Endodermal cell (in vitro differentiated cells): ENCODE results near the gene SLC25A21. TPM values are rescaled to one million over a fixed set of nuclear protein-coding genes. Genes with fewer than 3 reads are reported as not detected.

Experiments
- DNase-seq: peaks from one replicate; pipeline ENCODE4 v3.0.0-alpha.2; 2017
- H3K27ac ChIP-seq: 2 replicates; pipeline ENCODE4 v1.5.1; 2013; ENCODE audit warnings: mild to moderate bottlenecking, low read depth, low read length, moderate library complexity
- H3K27me3 ChIP-seq: 2 replicates; pipeline ENCODE4 v1.6.1; 2013; ENCODE audit warnings: mild to moderate bottlenecking, low read length, moderate library complexity; ENCODE audit not compliant: insufficient read depth, control insufficient read depth, poor library complexity, severe bottlenecking
- H3K36me3 ChIP-seq: 2 replicates; pipeline ENCODE4 v1.7.0; 2013; ENCODE audit warnings: mild to moderate bottlenecking, low read length, moderate library complexity; ENCODE audit not compliant: control insufficient read depth, insufficient read depth
- H3K4me1 ChIP-seq: one replicate; pipeline ENCODE4 v1.7.0; 2013; ENCODE audit warnings: low read length; ENCODE audit not compliant: control insufficient read depth, insufficient read depth
- H3K4me3 ChIP-seq: 2 replicates; pipeline ENCODE4 v1.5.1; 2013; ENCODE audit warnings: mild to moderate bottlenecking, low read length, moderate library complexity
- H3K9ac ChIP-seq: 2 replicates; pipeline ENCODE4 v1.6.1; 2013; ENCODE audit warnings: mild to moderate bottlenecking, low read length, moderate library complexity; ENCODE audit not compliant: poor library complexity, severe bottlenecking; ENCODE audit errors: extremely low read depth
- H3K9me3 ChIP-seq: 2 replicates; pipeline ENCODE4 v1.6.1; 2013; ENCODE audit warnings: mild to moderate bottlenecking, low read length, moderate library complexity; ENCODE audit not compliant: control insufficient read depth
- H3K27ac Mint-ChIP-seq: 2 replicates; pipeline ENCODE4 v1.8.0; 2020; ENCODE audit warnings: mixed read lengths
- H3K27me3 Mint-ChIP-seq: 2 replicates; pipeline ENCODE4 v1.8.0; 2021; ENCODE audit warnings: mild to moderate bottlenecking, mixed read lengths; ENCODE audit not compliant: insufficient read depth
- H3K36me3 Mint-ChIP-seq: 2 replicates; pipeline ENCODE4 v1.8.0; 2020; ENCODE audit warnings: low read depth, mixed read lengths
- H3K4me1 Mint-ChIP-seq: 2 replicates; pipeline ENCODE4 v1.8.0; 2020; ENCODE audit warnings: mixed read lengths
- H3K4me3 Mint-ChIP-seq: 2 replicates; pipeline ENCODE4 v1.8.0; 2020; ENCODE audit warnings: mild to moderate bottlenecking, moderate library complexity, mixed read lengths
- H3K9me3 Mint-ChIP-seq: 2 replicates; pipeline ENCODE4 v1.8.0; 2020; ENCODE audit warnings: mild to moderate bottlenecking, mixed read lengths
- WGBS, 2 experiments: methylation state at CpG; one replicate each; pipeline versions ENCODE4 v1.1.5 to v1.1.7; 2013; ENCODE audit warnings: missing lambda C conversion rate in 2 of 2, mixed read lengths in 1 of 2; ENCODE audit not compliant: insufficient coverage in 1 of 2, insufficient read length in 1 of 2; 5-methylcytosine and 5-hydroxymethylcytosine counted together
- total RNA-seq, 2 donors: library from RNA; stranded (reverse); fragmentation: NEBNext Ultra II Directional in 1 of 2; extraction: Animal tissue kit (Norgen Biotek cat#: 25700) in 1 of 2; gene quantifications; 2 replicates in 1 of 2; 3 replicates in 1 of 2; pipeline ENCODE4 v1.2.1, GENCODE V29; 2021
- TF ChIP-seq, protein P1 (sequence below): fragments of 200-600 bp; sonication (generic); conservative IDR thresholded peaks from 2 replicates; pipeline ENCODE4 v1.5.0; 2021; ENCODE audit warnings: antibody characterized with exemption, mild to moderate bottlenecking

The SLC25A21 gene
- total RNA-seq, 2 donors from 2014 or later: 1.9 TPM

DNA sequence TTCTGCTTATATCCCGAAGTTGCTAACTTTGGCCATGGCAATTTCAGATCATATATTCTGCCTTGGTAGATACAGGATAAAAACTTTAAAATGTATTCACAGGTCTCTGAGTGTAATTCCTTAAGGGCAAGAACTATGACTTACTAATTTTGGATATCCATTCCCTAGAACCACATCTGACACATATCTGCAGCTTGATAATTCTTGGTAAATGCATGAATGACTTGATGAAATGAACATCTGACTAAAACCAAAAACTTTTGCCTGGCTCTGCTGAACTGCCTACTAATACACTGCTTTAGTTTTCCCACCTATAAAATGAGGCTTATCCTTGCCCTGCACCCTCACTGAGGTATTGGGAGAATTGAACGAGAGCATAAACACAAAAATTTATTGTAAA is 32.2 kb downstream of the SLC25A21 start:
- DNase-seq: no peak
- Histone ChIP-seq H3K4me1 (peaks cover 5% of the 10 kb centered on the region), H3K27ac (no peak overlapping the region), H3K36me3 (no peaks in the 10 kb centered on the region), H3K27me3 (no peaks in the 10 kb centered on the region), H3K9ac (no peak overlapping the region), H3K9me3 (no peaks in the 10 kb centered on the region), H3K4me3 (no peak overlapping the region)
- no peaks in the 10 kb centered on the region for H3K36me3 Mint-ChIP-seq
- H3K27me3 Mint-ChIP-seq: peaks cover 2% of the 10 kb centered on the region
- 83% methylated on average over 1 of the region's 2 CpGs; no CpG with 5 or more reads in 1 of the 2 experiments for WGBS, 2 experiments
- H3K4me3 Mint-ChIP-seq: no peak overlapping the region
- no peaks in the 10 kb centered on the region for H3K9me3 Mint-ChIP-seq
- TF ChIP-seq, protein P1, sequence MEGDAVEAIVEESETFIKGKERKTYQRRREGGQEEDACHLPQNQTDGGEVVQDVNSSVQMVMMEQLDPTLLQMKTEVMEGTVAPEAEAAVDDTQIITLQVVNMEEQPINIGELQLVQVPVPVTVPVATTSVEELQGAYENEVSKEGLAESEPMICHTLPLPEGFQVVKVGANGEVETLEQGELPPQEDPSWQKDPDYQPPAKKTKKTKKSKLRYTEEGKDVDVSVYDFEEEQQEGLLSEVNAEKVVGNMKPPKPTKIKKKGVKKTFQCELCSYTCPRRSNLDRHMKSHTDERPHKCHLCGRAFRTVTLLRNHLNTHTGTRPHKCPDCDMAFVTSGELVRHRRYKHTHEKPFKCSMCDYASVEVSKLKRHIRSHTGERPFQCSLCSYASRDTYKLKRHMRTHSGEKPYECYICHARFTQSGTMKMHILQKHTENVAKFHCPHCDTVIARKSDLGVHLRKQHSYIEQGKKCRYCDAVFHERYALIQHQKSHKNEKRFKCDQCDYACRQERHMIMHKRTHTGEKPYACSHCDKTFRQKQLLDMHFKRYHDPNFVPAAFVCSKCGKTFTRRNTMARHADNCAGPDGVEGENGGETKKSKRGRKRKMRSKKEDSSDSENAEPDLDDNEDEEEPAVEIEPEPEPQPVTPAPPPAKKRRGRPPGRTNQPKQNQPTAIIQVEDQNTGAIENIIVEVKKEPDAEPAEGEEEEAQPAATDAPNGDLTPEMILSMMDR: no peak
- H3K4me1 Mint-ChIP-seq: peaks cover 10% of the 10 kb centered on the region
- H3K27ac Mint-ChIP-seq: no peak overlapping the region

DNA sequence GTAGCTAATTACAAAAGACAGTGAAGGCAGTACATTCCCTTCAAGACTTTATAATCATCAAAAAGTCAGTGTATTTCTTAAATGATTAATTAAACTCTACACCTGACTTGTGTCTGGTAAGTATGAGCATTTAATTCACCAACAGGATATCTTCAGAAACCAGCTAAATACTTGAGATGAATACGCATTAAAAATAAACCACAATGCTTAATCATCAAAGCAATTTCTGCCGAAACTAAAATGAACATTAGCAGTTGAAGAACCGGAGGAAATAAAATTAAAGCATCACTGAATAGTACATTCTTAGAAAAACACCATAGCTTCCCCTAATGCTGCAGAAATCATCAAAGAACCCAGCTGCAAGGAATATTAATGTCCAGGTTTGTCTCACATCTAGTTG is 32.7 kb downstream of the SLC25A21 start:
- Histone ChIP-seq H3K9me3 (no peaks in the 10 kb centered on the region), H3K36me3 (no peaks in the 10 kb centered on the region), H3K9ac (no peak overlapping the region), H3K4me3 (no peak overlapping the region), H3K4me1 (peaks cover 5% of the 10 kb centered on the region), H3K27ac (no peak overlapping the region), H3K27me3 (no peaks in the 10 kb centered on the region)
- no peak for DNase-seq
- H3K27ac Mint-ChIP-seq: no peak overlapping the region
- no peak overlapping the region for H3K4me3 Mint-ChIP-seq
- TF ChIP-seq, protein P1: no peak
- H3K4me1 Mint-ChIP-seq: peaks cover 10% of the 10 kb centered on the region
- H3K27me3 Mint-ChIP-seq: peaks cover 2% of the 10 kb centered on the region
- WGBS, 2 experiments: 95 to 100% methylated on average over 1 to 3 of the region's 3 CpGs
- no peaks in the 10 kb centered on the region for H3K9me3 Mint-ChIP-seq
- no peaks in the 10 kb centered on the region for H3K36me3 Mint-ChIP-seq

GRCh38 chr14:37138898-37139297 is 33.5 kb downstream of the SLC25A21 start:
- no peaks in the 10 kb centered on the region for H3K27me3 ChIP-seq
- no peaks in the 10 kb centered on the region for H3K36me3 Mint-ChIP-seq
- no peak overlapping the region for H3K27ac ChIP-seq
- H3K36me3 ChIP-seq: no peaks in the 10 kb centered on the region
- no peaks in the 10 kb centered on the region for H3K9me3 Mint-ChIP-seq
- H3K27ac Mint-ChIP-seq: no peak overlapping the region
- DNase-seq: no peak
- H3K4me3 ChIP-seq: no peak overlapping the region
- peaks cover 10% of the 10 kb centered on the region for H3K4me1 Mint-ChIP-seq
- peaks cover 2% of the 10 kb centered on the region for H3K27me3 Mint-ChIP-seq
- H3K4me3 Mint-ChIP-seq: no peak overlapping the region
- TF ChIP-seq, protein P1: no peak
- peaks cover 5% of the 10 kb centered on the region for H3K4me1 ChIP-seq
- H3K9ac ChIP-seq: no peak overlapping the region
- 81 to 100% methylated on average over 1 to 2 of the region's 2 CpGs for WGBS, 2 experiments
- H3K9me3 ChIP-seq: no peaks in the 10 kb centered on the region
